Spleen (tissue), 7 donors: ENCODE data around the gene MMP17.

Experiments
- CTCF ChIP-seq, 11 experiments: fragments of 200-600 bp in 7 of 11; fragments of 450-650 bp in 4 of 11; sonication (generic) in 4 of 11; IDR thresholded peaks in 8 of 11; conservative IDR thresholded peaks in 3 of 11; 1 replicate in 7 of 11; 2 replicates in 4 of 11; pipeline versions ENCODE4 v1.4.0 to v1.8.0; 2016 to 2021; ENCODE audit warnings: antibody characterized with exemption in 11 of 11, inconsistent platforms in 4 of 11, mild to moderate bottlenecking in 1 of 11
- POLR2AphosphoS5 ChIP-seq, 3 donors: sonication (generic); formaldehyde crosslinking; IDR thresholded peaks; one replicate each; pipeline ENCODE4 v1.5.1; 2017; ENCODE audit warnings: antibody characterized with exemption in 3 of 3
- donor health status: DM: no; HTN: no; CAD: no; lungs with moderate emphysema.
- donor health status: DM: no; HTN: no; CAD: no.
- donor health status: DM: no; HTN: no; CAD: no.

DNA sequence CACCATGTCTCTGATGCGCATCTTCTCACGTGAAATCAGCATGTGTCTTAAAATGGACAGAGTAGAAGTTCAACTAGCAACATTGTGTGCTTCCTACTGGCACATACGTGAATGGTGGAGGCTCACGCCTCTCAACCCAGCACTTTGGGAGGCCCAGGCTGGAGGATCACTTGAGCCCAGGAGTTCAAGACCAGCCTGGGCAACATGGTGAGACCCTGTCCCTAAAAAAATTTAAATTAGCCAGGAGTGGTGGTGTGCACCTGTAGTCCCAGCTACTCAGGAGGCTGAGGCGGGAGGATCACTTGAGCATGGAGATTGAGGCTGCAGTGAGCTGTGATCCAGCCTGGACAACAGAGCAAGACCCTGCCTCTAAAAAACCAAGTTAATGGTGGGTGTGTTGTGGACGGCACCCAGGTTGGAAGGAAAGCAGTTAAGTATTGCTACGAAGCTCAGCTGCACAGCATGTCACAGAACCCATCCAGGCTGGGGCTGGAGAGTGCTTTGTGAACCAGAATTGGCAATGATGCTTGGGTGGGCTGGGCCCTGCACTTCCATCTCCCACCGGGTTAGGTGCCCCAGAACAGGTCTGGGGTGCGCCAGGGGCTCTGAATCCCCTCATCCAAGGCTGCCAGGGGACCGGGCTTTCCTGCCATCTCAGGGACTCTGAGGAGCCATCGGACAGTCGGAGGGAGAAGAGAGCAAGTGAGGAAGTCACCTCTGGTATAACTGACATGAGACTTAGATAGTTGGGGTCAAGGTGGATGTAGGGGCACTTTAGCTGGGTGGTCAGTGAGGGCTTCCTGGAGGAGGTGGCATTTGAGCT is 33.3 kb downstream of the MMP17 start:
- TF ChIP-seq CTCF (IDR thresholded peaks at IDR 0.05 in 8 of 11, conservative IDR thresholded peaks at IDR 0.05 in 3 of 11) (no peak), POLR2AphosphoS5 (IDR thresholded peaks at IDR 0.05) (no peak)
